Testis (tissue), 3 donors: ENCODE results near the gene RPLP2. TPM values are rescaled to one million over a fixed set of nuclear protein-coding genes. Genes with fewer than 3 reads are reported as not detected.

Experiments
- DNase-seq: peaks from one replicate; pipeline ENCODE4 v3.0.0-alpha.2; 2019
- H3K27ac ChIP-seq, 2 donors: fragments of 200-600 bp; sonication (generic); one replicate each; pipeline ENCODE4 v1.5.1; 2019
- H3K27me3 ChIP-seq: fragments of 200-600 bp; sonication (generic); one replicate; pipeline ENCODE4 v1.5.1; 2019
- H3K36me3 ChIP-seq: fragments of 200-600 bp; sonication (generic); one replicate; pipeline ENCODE4 v1.5.1; 2017; ENCODE audit warnings: low read depth; ENCODE audit errors: missing control alignments
- H3K4me1 ChIP-seq: fragments of 200-600 bp; sonication (generic); one replicate; pipeline ENCODE4 v1.5.1; 2019
- H3K4me3 ChIP-seq, 2 donors: fragments of 200-600 bp; sonication (generic); one replicate each; pipeline ENCODE4 v1.5.1; 2017 to 2019
- H3K9me3 ChIP-seq: fragments of 200-600 bp; sonication (generic); one replicate; pipeline ENCODE4 v1.5.1; 2017
- CTCF ChIP-seq, 3 experiments: fragments of 450-650 bp in 2 of 3; fragments of 200-600 bp in 1 of 3; sonication (generic) in 1 of 3; IDR thresholded peaks; one replicate each; pipeline ENCODE4 v1.5.1; 2016 to 2019; ENCODE audit warnings: antibody characterized with exemption in 3 of 3, mild to moderate bottlenecking in 2 of 3, moderate library complexity in 1 of 3
- POLR2A ChIP-seq: fragments of 450-650 bp; IDR thresholded peaks from one replicate; pipeline ENCODE4 v1.6.1; 2017; ENCODE audit warnings: antibody characterized with exemption, mild to moderate bottlenecking, moderate library complexity
- WGBS, 2 donors: methylation state at CpG; one replicate each; pipeline ENCODE4 v1.1.5; 2018; 5-methylcytosine and 5-hydroxymethylcytosine counted together
- intact Hi-C: fragments of 100-400 bp; cut with DNase I; formaldehyde crosslinking; loops from one replicate; pipeline ENCODE4 v1.15.1; 2023; ENCODE audit warnings: low total_unique reads
- polyA plus RNA-seq: library from polyadenylated mRNA; stranded (reverse); fragments of 350-450 nt; fragmentation: Illumina TruSeq; extraction: RNeasy Lipid Tissue Mini Kit (QIAGEN cat#74804); gene quantifications from one replicate; pipeline ENCODE4 v1.2.3, GENCODE V29; 2014; ENCODE audit warnings: low read depth, low replicate concordance; ENCODE audit not compliant: insufficient read depth
- total RNA-seq, 2 donors: library from RNA; depleted of rRNA; stranded (reverse); fragments of >200 nt; gene quantifications; one replicate each; pipeline ENCODE4 v1.2.3, GENCODE V29; 2016

The RPLP2 gene
- total and polyA plus RNA-seq, 3 donors from 2014 or later: 193 to 943 (median 864) TPM

DNA sequence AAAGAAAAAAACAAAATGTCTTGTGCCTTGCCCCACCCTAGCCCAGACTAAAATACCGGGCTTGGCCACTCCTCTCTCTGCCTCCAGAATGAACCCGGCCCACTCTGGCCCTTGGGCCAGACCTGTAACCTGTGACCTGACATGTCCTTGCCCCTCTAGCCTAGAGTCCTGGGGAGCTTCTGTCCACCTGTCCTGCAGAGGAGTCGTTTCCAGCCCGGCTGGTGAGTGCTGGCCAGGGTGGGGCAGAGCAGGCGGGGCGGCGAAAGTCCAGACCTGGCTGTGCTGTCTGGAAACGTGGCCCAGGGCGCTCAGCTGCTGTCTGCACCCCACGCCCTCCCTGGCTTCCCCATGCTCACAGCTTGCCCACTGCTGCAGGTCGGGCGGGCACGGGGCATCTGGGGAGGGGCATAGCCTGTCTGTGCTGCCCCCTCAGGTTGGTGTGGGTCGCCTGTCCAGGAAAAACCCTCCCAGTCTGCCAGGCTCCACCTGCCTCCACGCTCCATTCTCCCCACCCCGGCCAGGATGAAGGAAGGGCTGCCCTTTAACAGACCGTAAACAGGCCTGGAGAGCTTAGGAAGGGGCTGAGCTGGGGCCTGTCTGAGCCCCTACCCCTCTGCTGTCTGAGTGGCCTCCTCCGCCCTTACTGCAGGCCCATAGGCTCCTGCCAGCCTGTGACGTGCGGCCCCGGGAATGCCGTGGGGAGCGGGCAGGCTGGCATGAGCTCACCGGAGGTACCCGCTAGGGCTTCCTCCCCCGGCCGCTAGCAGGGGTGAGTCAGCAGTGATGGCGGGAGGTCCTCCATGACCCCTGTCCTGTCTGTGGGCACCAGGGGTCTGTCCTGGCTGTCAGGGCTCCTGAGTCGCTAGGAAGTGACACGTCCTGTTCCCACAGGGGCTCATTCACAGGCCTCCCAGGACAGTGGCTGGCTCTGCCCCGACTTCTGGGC, 24.9 kb downstream of the RPLP2 start:
- Histone ChIP-seq H3K9me3 (no peaks in the 10 kb centered on the region), H3K36me3 (no peaks in the 10 kb centered on the region), H3K27me3 (no peaks in the 10 kb centered on the region), H3K27ac (peak overlapping the region; percentile 39 to 71), H3K4me1 (peaks cover 42% of the 10 kb centered on the region), H3K4me3 (peak overlapping the region in 1 of 2 donors; percentile 76)
- intact Hi-C loops: no loop called here
- 44 to 53% methylated on average over 8 to 31 of the region's 31 CpGs for WGBS, 2 donors
- peak; percentile 73 for DNase-seq
- TF ChIP-seq POLR2A (no peak), CTCF (IDR thresholded peaks at IDR 0.05) (no peak)

- no peak for DNase-seq
- intact Hi-C loops: no loop called here
- Histone ChIP-seq H3K27me3 (no peaks in the 10 kb centered on the region), H3K9me3 (no peaks in the 10 kb centered on the region), H3K36me3 (no peaks in the 10 kb centered on the region), H3K4me3 (no peak overlapping the region), H3K4me1 (peaks cover 32% of the 10 kb centered on the region), H3K27ac (no peak overlapping the region)
- WGBS, 2 donors: 87 to 95% methylated on average over 12 to 14 of the region's 14 CpGs
- TF ChIP-seq POLR2A (no peak), CTCF (IDR thresholded peaks at IDR 0.05) (no peak)
Observed at GRCh38 chr11:836274-836673, 26.5 kb downstream of the RPLP2 start.

- no peaks in the 10 kb centered on the region for H3K36me3 ChIP-seq
- H3K9me3 ChIP-seq: no peaks in the 10 kb centered on the region
- H3K4me3 ChIP-seq: no peak overlapping the region
- intact Hi-C loops: no loop called here
- H3K4me1 ChIP-seq: peaks cover 37% of the 10 kb centered on the region
- H3K27me3 ChIP-seq: no peaks in the 10 kb centered on the region
- whole genome bisulfite sequencing, 2 donors: 78 to 79% methylated on average over 2 to 9 of the region's 9 CpGs
- DNase-seq: no peak
- TF ChIP-seq POLR2A (no peak), CTCF (IDR thresholded peaks at IDR 0.05) (no peak)
- no peak overlapping the region for H3K27ac ChIP-seq
Observed at GRCh38 chr11:836700-837099, 26.9 kb downstream of the RPLP2 start.

DNA sequence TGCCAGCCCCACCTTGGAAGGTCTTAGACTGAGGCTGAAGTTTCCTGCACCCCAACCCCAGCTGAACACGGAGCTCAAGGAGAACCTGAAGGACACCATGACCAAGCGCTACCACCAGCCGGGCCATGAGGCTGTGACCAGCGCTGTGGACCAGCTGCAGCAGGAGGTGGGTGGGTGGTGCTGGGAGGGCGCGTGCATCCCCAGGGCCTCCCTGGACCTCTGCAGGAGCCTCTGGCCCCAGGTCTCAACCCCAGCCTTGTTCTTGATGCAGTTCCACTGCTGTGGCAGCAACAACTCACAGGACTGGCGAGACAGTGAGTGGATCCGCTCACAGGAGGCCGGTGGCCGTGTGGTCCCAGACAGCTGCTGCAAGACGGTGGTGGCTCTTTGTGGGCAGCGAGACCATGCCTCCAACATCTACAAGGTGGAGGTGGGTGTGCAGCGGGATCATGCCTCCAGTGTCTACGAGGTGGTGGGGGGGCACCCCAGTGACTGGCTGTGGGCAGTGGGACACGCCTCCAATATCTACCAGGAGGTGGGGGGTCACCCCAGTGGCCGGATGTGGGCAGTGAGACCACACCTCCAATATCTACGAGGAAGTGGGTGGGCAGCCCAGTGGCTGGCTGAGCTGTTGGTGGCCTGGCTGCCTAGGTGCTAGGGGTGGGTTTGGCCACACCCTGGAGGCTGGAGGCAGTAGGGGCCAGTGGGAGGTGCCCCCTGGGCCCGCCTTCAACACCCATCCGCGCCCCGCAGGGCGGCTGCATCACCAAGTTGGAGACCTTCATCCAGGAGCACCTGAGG, 27.6 kb downstream of the RPLP2 start:
- H3K4me3 ChIP-seq: no peak overlapping the region
- no peaks in the 10 kb centered on the region for H3K9me3 ChIP-seq
- no peaks in the 10 kb centered on the region for H3K27me3 ChIP-seq
- no peaks in the 10 kb centered on the region for H3K36me3 ChIP-seq
- peaks cover 31% of the 10 kb centered on the region for H3K4me1 ChIP-seq
- H3K27ac ChIP-seq: no peak overlapping the region
- TF ChIP-seq CTCF (IDR thresholded peaks at IDR 0.05): no peak
- TF ChIP-seq POLR2A: no peak
- intact Hi-C loops: no loop called here
- no peak for DNase-seq
- WGBS, 2 donors: 72 to 88% methylated on average over 2 to 21 of the region's 22 CpGs
